HCT116 (cell line): ENCODE results near the gene HMGB2. TPM values are rescaled to one million over a fixed set of nuclear protein-coding genes. Genes with fewer than 3 reads are reported as not detected.
A peak's percentile ranks its signal among the peaks of the same experiment; 100 is the strongest.

ENCODE experiments used
- ATAC-seq: fragments of 200-7000 bp; cut with Tn5 transposase; 2 replicates; pipeline ENCODE4 v1.9.1; 2020; ENCODE audit warnings: mild to moderate bottlenecking, moderate library complexity
- BruUV-seq: library from RNA; stranded (reverse); fragments of 400-500 nt; replicated peaks from 2 replicates; lab custom pipeline; 2021; lab: Mats Ljungman, UMichigan
- CTCF ChIA-PET: fragments of 300-600 bp; sonication (Branson Sonifier 250); formaldehyde crosslinking; loops from one replicate; lab custom pipeline; 2021; ENCODE audit warnings: antibody characterized with exemption; lab: Charles Lee
- POLR2A ChIA-PET: fragments of 300-600, 350-600 bp; sonication (Branson Sonifier 250); formaldehyde crosslinking; loops from one replicate; lab custom pipeline; 2021; ENCODE audit warnings: antibody characterized with exemption; lab: Charles Lee
- RAD21 ChIA-PET, 2 experiments: fragments of 300-600 bp; sonication (Branson Sonifier 250); formaldehyde crosslinking; loops; one replicate each; lab custom pipeline; 2023; ENCODE audit warnings: low total read pairs in 2 of 2; ENCODE audit not compliant: uncharacterized antibody in 2 of 2, unreplicated experiment in 2 of 2, low non-redundant PET in 1 of 2; lab: Charles Lee
- DNase-seq: peaks from one replicate; pipeline ENCODE4 v3.0.0-alpha.2; 2010; ENCODE audit warnings: low read depth, low spot score
- H2AFZ ChIP-seq: fragments of 200-600 bp; shearing (Covaris generic), sonication (generic); 2 replicates; pipeline ENCODE4 v1.6.1; 2017; ENCODE audit warnings: low read depth, mixed run types, mixed read lengths, antibody characterized with exemption, low read length; ENCODE audit not compliant: poor library complexity, severe bottlenecking
- H3K27ac ChIP-seq: 2 replicates; pipeline ENCODE4 v1.5.1; 2012; ENCODE audit warnings: low read depth, low read length
- H3K27me3 ChIP-seq: fragments of 200-600 bp; sonication (generic); 2 replicates; pipeline ENCODE4 v1.6.1; 2016; ENCODE audit warnings: mixed run types, low read length, mixed read lengths; ENCODE audit not compliant: insufficient read depth
- H3K36me3 ChIP-seq, 2 experiments: fragments of 200-500 bp in 1 of 2; fragments of 200-600 bp in 1 of 2; sonication (Bioruptor generic) in 1 of 2; sonication (generic) in 1 of 2; 2 replicates each; pipeline versions ENCODE4 v1.5.1 to v1.6.1; 2014 to 2016; ENCODE audit warnings: low read length in 2 of 2, inconsistent platforms in 1 of 2, mixed read lengths in 1 of 2, mixed run types in 1 of 2; ENCODE audit not compliant: insufficient read depth in 2 of 2, control insufficient read depth in 1 of 2
- H3K4me1 ChIP-seq, 2 experiments: fragments of 200-600 bp in 1 of 2; sonication (generic) in 1 of 2; 2 replicates each; pipeline versions ENCODE4 v1.5.1 to v1.6.1; 2012 to 2017; ENCODE audit warnings: low read length in 2 of 2, inconsistent platforms in 1 of 2, mild to moderate bottlenecking in 1 of 2, mixed read lengths in 1 of 2, mixed run types in 1 of 2, moderate library complexity in 1 of 2; ENCODE audit not compliant: insufficient read depth in 2 of 2, control insufficient read depth in 1 of 2
- H3K4me2 ChIP-seq: fragments of 200-600 bp; sonication (generic); 2 replicates; pipeline ENCODE4 v1.6.1; 2017; ENCODE audit warnings: mixed run types, low read length, mixed read lengths
- H3K4me3 ChIP-seq, 2 experiments: fragments of 200-600 bp in 1 of 2; sonication (generic) in 1 of 2; replicated peaks in 1 of 2; 2 replicates each; pipeline ENCODE4 v1.5.1; 2011 to 2016; ENCODE audit warnings: low read length in 2 of 2, control low read depth in 1 of 2, low read depth in 1 of 2, mild to moderate bottlenecking in 1 of 2, mixed read lengths in 1 of 2, mixed run types in 1 of 2
- H3K79me2 ChIP-seq: fragments of 200-600 bp; sonication (generic); 2 replicates; pipeline ENCODE4 v1.6.1; 2017; ENCODE audit warnings: mild to moderate bottlenecking, mixed run types, low read length, moderate library complexity, mixed read lengths; ENCODE audit not compliant: insufficient read depth
- H3K9ac ChIP-seq: fragments of 200-600 bp; sonication (generic); 2 replicates; pipeline ENCODE4 v1.6.1; 2016; ENCODE audit warnings: low read length, mixed read lengths
- H3K9me2 ChIP-seq: fragments of 200-600 bp; sonication (generic), shearing (Covaris generic); 2 replicates; pipeline ENCODE4 v1.6.1; 2017; ENCODE audit warnings: mixed run types, mild to moderate bottlenecking, moderate library complexity; ENCODE audit not compliant: insufficient read depth
- H3K9me3 ChIP-seq, 2 experiments: fragments of 200-500 bp in 1 of 2; fragments of 200-600 bp in 1 of 2; sonication (Bioruptor generic) in 1 of 2; sonication (generic) in 1 of 2; 2 replicates each; pipeline ENCODE4 v1.6.1; 2014 to 2017; ENCODE audit warnings: low read length in 2 of 2, mixed read lengths in 2 of 2, inconsistent platforms in 1 of 2, low read depth in 1 of 2, mild to moderate bottlenecking in 1 of 2, mixed run types in 1 of 2, moderate library complexity in 1 of 2; ENCODE audit not compliant: control insufficient read depth in 1 of 2, insufficient read depth in 1 of 2
- H4K20me1 ChIP-seq: fragments of 200-600 bp; sonication (generic), shearing (Covaris generic); 2 replicates; pipeline ENCODE4 v1.6.1; 2017; ENCODE audit warnings: mixed run types, mild to moderate bottlenecking, moderate library complexity; ENCODE audit not compliant: insufficient read depth
- CEBPB ChIP-seq: IDR thresholded peaks from 2 replicates; pipeline ENCODE4 v1.6.1; 2012; ENCODE audit warnings: low read depth
- EGR1 ChIP-seq: IDR thresholded peaks from 2 replicates; pipeline ENCODE4 v1.6.1; 2012; ENCODE audit warnings: low read depth
- ELF1 ChIP-seq: IDR thresholded peaks from 2 replicates; pipeline ENCODE4 v1.6.1; 2012; ENCODE audit warnings: low read depth, borderline replicate concordance
- EZH2 ChIP-seq: fragments of 200-600 bp; sonication (generic); IDR thresholded peaks from 2 replicates; pipeline ENCODE4 v1.6.1; 2017; ENCODE audit warnings: antibody characterized with exemption, mixed run types
- EZH2phosphoT487 ChIP-seq: fragments of 200-600 bp; IDR thresholded peaks from 2 replicates; pipeline ENCODE4 v1.6.1; 2018; ENCODE audit warnings: antibody characterized with exemption, borderline replicate concordance
- FOSL1 ChIP-seq: IDR thresholded peaks from 2 replicates; pipeline ENCODE4 v1.6.1; 2012; ENCODE audit warnings: low read depth
- MAX ChIP-seq: IDR thresholded peaks from 2 replicates; pipeline ENCODE4 v1.6.1; 2012
- POLR2A ChIP-seq: IDR thresholded peaks from 2 replicates; pipeline ENCODE4 v1.7.0; 2011; ENCODE audit warnings: borderline replicate concordance; ENCODE audit not compliant: insufficient read depth, insufficient read length; ENCODE audit errors: extremely low read depth
- RAD21 ChIP-seq: IDR thresholded peaks from 2 replicates; pipeline ENCODE4 v1.6.1; 2012; ENCODE audit warnings: low read depth, mild to moderate bottlenecking
- REST ChIP-seq: IDR thresholded peaks from 2 replicates; pipeline ENCODE4 v1.6.1; 2012; ENCODE audit warnings: low read depth
- SP1 ChIP-seq: IDR thresholded peaks from 2 replicates; pipeline ENCODE4 v1.6.1; 2012; ENCODE audit warnings: low read depth
- SRF ChIP-seq: IDR thresholded peaks from 2 replicates; pipeline ENCODE4 v1.6.1; 2012; ENCODE audit warnings: low read depth
- TCF7L2 ChIP-seq: IDR thresholded peaks from 2 replicates; pipeline ENCODE4 v1.7.0; 2011; ENCODE audit warnings: borderline replicate concordance, inconsistent platforms; ENCODE audit not compliant: insufficient read depth, insufficient read length; ENCODE audit errors: extremely low read depth
- ZBTB33 ChIP-seq: IDR thresholded peaks from 2 replicates; pipeline ENCODE4 v1.6.1; 2011; ENCODE audit warnings: mild to moderate bottlenecking, low read length, moderate library complexity; ENCODE audit not compliant: insufficient replicate concordance; ENCODE audit errors: extremely low read depth
- ZNF274 ChIP-seq: fragments of 200-500 bp; sonication (Bioruptor generic); IDR thresholded peaks from 2 replicates; pipeline ENCODE4 v1.6.1; 2014; ENCODE audit warnings: mild to moderate bottlenecking, low read depth, low read length, inconsistent platforms
- intact Hi-C: fragments of 100-400 bp; cut with micrococcal nuclease; formaldehyde crosslinking; loops from 2 replicates; pipeline ENCODE4 v1.10.0; 2022
- total RNA-seq: library from RNA; stranded (reverse); gene quantifications from one replicate; pipeline ENCODE4 v1.2.1, GENCODE V29; 2021; ENCODE audit not compliant: unreplicated experiment

HMGB2 gene
- total RNA-seq, 1 experiment from 2014 or later: 388 TPM

GRCh38 chr4:173346074-173346473, 11.9 kb upstream of the HMGB2 start:
- no peak overlapping the region for H3K27ac ChIP-seq
- TF ChIP-seq FOSL1: no peak
- TF ChIP-seq MAX: no peak
- no peak for TF ChIP-seq RAD21
- TF ChIP-seq ZBTB33: no peak
- no peak for TF ChIP-seq ELF1
- TF ChIP-seq CEBPB: no peak
- no peak for TF ChIP-seq TCF7L2
- no peak for TF ChIP-seq REST
- no peak for TF ChIP-seq EZH2
- TF ChIP-seq EGR1: no peak
- TF ChIP-seq SP1: no peak
- no peak for TF ChIP-seq SRF
- TF ChIP-seq ZNF274: no peak
- no peak for TF ChIP-seq POLR2A
- TF ChIP-seq EZH2phosphoT487: no peak
- intact Hi-C loops: no loop called here
- no peak for ATAC-seq
- 0 out of 4 replicates have a peak, but pooled peaks cover 0 to 4% of the 10 kb centered on the region in 2 experiments for H3K9me3 ChIP-seq
- H3K27me3 ChIP-seq: no peaks in the 10 kb centered on the region
- H3K9me2 ChIP-seq: no peaks in the 10 kb centered on the region
- ChIA-PET POLR2A (interaction anchor here (4.1 kb wide), 1 partner anchor 11 kb away, joined by 12 read pairs; the partner anchor contains the start of gene HMGB2), RAD21 (no interaction called here), CTCF (interaction anchor here (0.9 kb wide), 1 partner anchor 27 kb away, joined by 3 read pairs; no protein-coding TSS in a partner anchor)
- no peaks in the 10 kb centered on the region for H3K36me3 ChIP-seq
- DNase-seq: no peak
- peaks cover 0 to 7% of the 10 kb centered on the region in 2 experiments; a peak in 1 of 4 replicates for H3K4me1 ChIP-seq
- H3K79me2 ChIP-seq: no peaks in the 10 kb centered on the region
- no peak overlapping the region for H3K9ac ChIP-seq
- peak overlapping the region; percentile 31; the same call in 1 of the 2 replicates for H3K4me2 ChIP-seq
- H4K20me1 ChIP-seq: no peaks in the 10 kb centered on the region
- H3K4me3 ChIP-seq: no peak overlapping the region
- H2AFZ ChIP-seq: no peak overlapping the region
- BruUV-seq: no TSS peak
